SK-N-SH (cell line): ENCODE measurements around the gene JADE2. TPM values are rescaled to one million over a fixed set of nuclear protein-coding genes. Genes with fewer than 3 reads are reported as not detected.

Source experiments
- CTCF ChIA-PET: fragments of 300-600, 350-600 bp; formaldehyde crosslinking; extraction: SDS; loops from one replicate; lab custom pipeline; 2021; lab: Yijun Ruan, JAX
- POLR2A ChIA-PET: fragments of 350-600 bp; sonication (Branson Sonifier 250); formaldehyde crosslinking; extraction: SDS; loops from one replicate; lab custom pipeline; 2020; ENCODE audit warnings: antibody characterized with exemption, inconsistent platforms; lab: Yijun Ruan, JAX
- DNase-seq: peaks from one replicate; pipeline ENCODE4 v3.0.0; 2012
- H2AFZ ChIP-seq: fragments of 200-600 bp; sonication (generic); 2 replicates; pipeline ENCODE4 v1.8.1; 2016; ENCODE audit warnings: antibody characterized with exemption, mild to moderate bottlenecking, low read depth
- H3F3A ChIP-seq: fragments of 200-600 bp; sonication (generic); replicated peaks from 2 replicates; pipeline ENCODE3; 2016; ENCODE audit warnings: antibody characterized with exemption, mild to moderate bottlenecking; ENCODE audit not compliant: insufficient read depth
- H3K27ac ChIP-seq, 2 experiments: fragments of 200-500 bp in 1 of 2; fragments of 200-600 bp in 1 of 2; sonication (Bioruptor generic) in 1 of 2; sonication (generic), shearing (Covaris generic) in 1 of 2; 2 replicates each; pipeline versions ENCODE4 v1.5.1 to v1.6.1; 2014 to 2016; ENCODE audit warnings: low read depth in 2 of 2, inconsistent platforms in 1 of 2, low read length in 1 of 2, mild to moderate bottlenecking in 1 of 2, mixed read lengths in 1 of 2
- H3K27me3 ChIP-seq: fragments of 200-600 bp; sonication (generic), shearing (Covaris generic); 2 replicates; pipeline ENCODE4 v1.6.1; 2016; ENCODE audit warnings: mixed run types; ENCODE audit not compliant: insufficient read depth
- H3K36me3 ChIP-seq, 2 experiments: fragments of 200-500 bp in 1 of 2; fragments of 200-600 bp in 1 of 2; sonication (Bioruptor generic) in 1 of 2; sonication (generic) in 1 of 2; replicated peaks in 1 of 2; 2 replicates each; pipeline versions ENCODE3 to v1.5.1; 2014 to 2016; ENCODE audit warnings: low read length in 1 of 2, mild to moderate bottlenecking in 1 of 2; ENCODE audit not compliant: insufficient read depth in 2 of 2, control insufficient read depth in 1 of 2
- H3K4me1 ChIP-seq, 2 experiments: fragments of 200-500 bp in 1 of 2; fragments of 200-600 bp in 1 of 2; sonication (Bioruptor generic) in 1 of 2; sonication (generic), shearing (Covaris generic) in 1 of 2; 2 replicates each; pipeline versions ENCODE4 v1.5.1 to v1.6.1; 2014 to 2016; ENCODE audit warnings: low read depth in 1 of 2, low read length in 1 of 2, mixed run types in 1 of 2; ENCODE audit not compliant: insufficient read depth in 2 of 2, control insufficient read depth in 1 of 2
- H3K4me2 ChIP-seq: fragments of 200-600 bp; sonication (generic), shearing (Covaris generic); 2 replicates; pipeline ENCODE4 v1.6.1; 2017; ENCODE audit warnings: mixed run types
- H3K4me3 ChIP-seq, 2 experiments: fragments of 200-500 bp in 1 of 2; fragments of 200-600 bp in 1 of 2; sonication (Bioruptor generic) in 1 of 2; sonication (generic), shearing (Covaris generic) in 1 of 2; 2 replicates each; pipeline versions ENCODE4 v1.5.1 to v1.8.1; 2014 to 2016; ENCODE audit warnings: low read depth in 2 of 2, inconsistent platforms in 1 of 2, low read length in 1 of 2, mild to moderate bottlenecking in 1 of 2, mixed read lengths in 1 of 2, moderate library complexity in 1 of 2
- H3K79me2 ChIP-seq: fragments of 200-600 bp; sonication (generic); 2 replicates; pipeline ENCODE4 v1.8.1; 2017; ENCODE audit warnings: mild to moderate bottlenecking; ENCODE audit not compliant: insufficient read depth
- H3K9ac ChIP-seq: fragments of 200-600 bp; sonication (generic); 2 replicates; pipeline ENCODE4 v1.6.1; 2017; ENCODE audit warnings: mixed run types
- H3K9me2 ChIP-seq: fragments of 200-600 bp; sonication (generic); 2 replicates; pipeline ENCODE4 v1.6.1; 2017; ENCODE audit warnings: mixed run types
- H3K9me3 ChIP-seq: fragments of 200-600 bp; sonication (generic); 2 replicates; pipeline ENCODE4 v1.6.1; 2017; ENCODE audit warnings: mixed run types, mild to moderate bottlenecking, moderate library complexity
- H4K20me1 ChIP-seq: fragments of 200-600 bp; sonication (generic); 2 replicates; pipeline ENCODE4 v1.6.1; 2017; ENCODE audit warnings: mild to moderate bottlenecking, mixed run types; ENCODE audit not compliant: insufficient read depth
- CHD2 ChIP-seq: fragments of 150-350 bp; IDR thresholded peaks from 2 replicates; pipeline ENCODE4 v1.6.1; 2018; ENCODE audit warnings: low read length; ENCODE audit not compliant: partially characterized antibody
- EP300 ChIP-seq, 2 experiments: IDR thresholded peaks; 2 replicates each; pipeline versions ENCODE4 v1.4.0 to v1.6.1; 2012; ENCODE audit warnings: borderline replicate concordance in 1 of 2, low read depth in 1 of 2, low read length in 1 of 2
- EZH2phosphoT487 ChIP-seq: fragments of 200-600 bp; sonication (generic); IDR thresholded peaks from 2 replicates; pipeline ENCODE4 v1.6.1; 2017; ENCODE audit warnings: low read depth, mixed run types, mild to moderate bottlenecking, antibody characterized with exemption, moderate library complexity, borderline replicate concordance
- GATA2 ChIP-seq: sonication (generic); formaldehyde crosslinking; IDR thresholded peaks from 2 replicates; pipeline ENCODE4 v1.5.0; 2020; ENCODE audit warnings: mild to moderate bottlenecking, missing genetic modification reagents
- POLR2AphosphoS5 ChIP-seq: IDR thresholded peaks from 2 replicates; pipeline ENCODE4 v1.6.1; 2012; ENCODE audit warnings: low read depth, low read length
- RCOR1 ChIP-seq: fragments of 150-350 bp; IDR thresholded peaks from 2 replicates; pipeline ENCODE4 v1.6.1; 2017; ENCODE audit warnings: antibody characterized with exemption, low read length
- RFX5 ChIP-seq: IDR thresholded peaks from 2 replicates; pipeline ENCODE4 v1.6.1; 2012; ENCODE audit warnings: mild to moderate bottlenecking, improper control_type of control experiment, low read length
- RXRA ChIP-seq: IDR thresholded peaks from 2 replicates; pipeline ENCODE4 v1.4.0; 2012; ENCODE audit warnings: low read depth, mild to moderate bottlenecking, borderline replicate concordance
- TCF12 ChIP-seq: IDR thresholded peaks from 2 replicates; pipeline ENCODE4 v1.4.0; 2012
- TEAD4 ChIP-seq: IDR thresholded peaks from 2 replicates; pipeline ENCODE4 v1.4.0; 2012; ENCODE audit warnings: mild to moderate bottlenecking, borderline replicate concordance; ENCODE audit not compliant: insufficient read depth
- WGBS: methylation state at CpG from one replicate; pipeline ENCODE4 v1.1.6; 2017; ENCODE audit warnings: low lambda C conversion rate; 5-methylcytosine and 5-hydroxymethylcytosine counted together
- polyA plus RNA-seq, 3 experiments: library from polyadenylated mRNA; depleted of rRNA; stranded (reverse); fragments of >200 nt; gene quantifications; 2 replicates each; pipeline ENCODE4 v1.2.3, GENCODE V29; 2012
- TF ChIP-seq, protein P1 (sequence below): IDR thresholded peaks from 2 replicates; pipeline ENCODE4 v1.4.0; 2012; ENCODE audit warnings: low read depth, borderline replicate concordance
- TF ChIP-seq, protein P2 (sequence below): fragments of 150-350 bp; IDR thresholded peaks from 2 replicates; pipeline ENCODE4 v1.6.1; 2017; ENCODE audit warnings: antibody characterized with exemption, low read length, low read depth, borderline replicate concordance
- TF ChIP-seq, protein P3 (sequence below): fragments of 150-350 bp; IDR thresholded peaks from 2 replicates; pipeline ENCODE4 v1.6.1; 2016; ENCODE audit warnings: mild to moderate bottlenecking, low read depth, low read length
- TF ChIP-seq, protein P4 (sequence below): IDR thresholded peaks from 2 replicates; pipeline ENCODE4 v1.4.0; 2012; ENCODE audit warnings: low read depth, borderline replicate concordance

Gene JADE2
- polyA plus RNA-seq, 1 of the 3 experiments (the other 2 are of a cell fraction) = 25.7 TPM

DNA sequence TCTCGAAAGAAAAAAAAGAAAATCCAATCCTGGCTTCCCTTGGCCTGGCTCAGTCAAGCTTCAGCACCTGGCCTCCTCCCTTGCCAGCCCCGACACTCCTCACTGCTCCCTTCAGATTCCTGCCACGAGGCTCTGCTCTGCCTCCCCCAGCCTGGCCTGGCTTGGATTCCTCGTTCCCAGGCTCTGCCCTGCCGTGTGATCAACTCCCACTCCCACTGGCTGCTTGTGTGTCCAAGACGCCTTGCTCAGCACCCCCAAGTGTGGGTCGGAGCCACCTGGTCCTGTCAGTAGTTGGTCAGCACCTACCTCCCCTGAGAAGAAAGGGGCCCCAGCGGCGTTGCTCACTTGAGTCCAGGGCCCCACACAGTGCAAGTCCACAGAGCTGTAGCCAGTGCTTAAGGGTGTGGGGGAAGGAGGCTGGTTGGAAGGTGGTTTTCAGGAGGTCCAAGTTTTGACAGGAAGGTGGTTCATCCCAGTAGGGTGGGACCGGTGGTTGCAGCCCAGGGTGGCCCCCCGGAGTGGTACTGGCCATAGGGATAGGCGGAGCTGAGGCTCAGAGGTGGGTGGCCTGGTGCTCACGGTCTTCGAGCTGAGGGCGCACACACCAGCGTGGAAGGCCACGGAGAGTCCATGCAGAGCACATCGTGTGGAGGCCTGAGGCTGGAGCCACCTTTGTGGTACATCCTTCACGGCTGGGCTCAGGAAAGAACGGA, 46.4 kb downstream of the JADE2 start:
- H3K9me2 ChIP-seq = no peaks in the 10 kb centered on the region
- H3F3A ChIP-seq = peaks cover 13% of the 10 kb centered on the region
- 99% methylated on average over 16 of the region's 20 CpGs for WGBS
- H3K4me2 ChIP-seq = no peak overlapping the region
- H3K4me1 ChIP-seq = peaks cover 17 to 31% of the 10 kb centered on the region in 2 experiments; a peak in 3 of 4 replicates
- DNase-seq = no peak
- H3K36me3 ChIP-seq = peaks cover 13 to 42% of the 10 kb centered on the region in 2 experiments
- no peak overlapping the region for H3K27ac ChIP-seq
- no peaks in the 10 kb centered on the region; the same call in 1 of the 2 replicates for H4K20me1 ChIP-seq
- H2AFZ ChIP-seq = no peak overlapping the region
- H3K9ac ChIP-seq = no peak overlapping the region
- peaks cover 40% of the 10 kb centered on the region for H3K79me2 ChIP-seq
- ChIA-PET CTCF (interaction anchor here (0.6 to 4.8 kb wide), 4 partner anchors 10 to 346 kb away, joined by 3 to 24 read pairs (median 6); partner anchors contain the start of gene CDKN2AIPNL), POLR2A (no interaction called here)
- H3K4me3 ChIP-seq = no peak overlapping the region
- H3K9me3 ChIP-seq = no peaks in the 10 kb centered on the region
- no peak for TF ChIP-seq GATA2 (CRISPR knock-in tag)
- TF ChIP-seq, protein P1, sequence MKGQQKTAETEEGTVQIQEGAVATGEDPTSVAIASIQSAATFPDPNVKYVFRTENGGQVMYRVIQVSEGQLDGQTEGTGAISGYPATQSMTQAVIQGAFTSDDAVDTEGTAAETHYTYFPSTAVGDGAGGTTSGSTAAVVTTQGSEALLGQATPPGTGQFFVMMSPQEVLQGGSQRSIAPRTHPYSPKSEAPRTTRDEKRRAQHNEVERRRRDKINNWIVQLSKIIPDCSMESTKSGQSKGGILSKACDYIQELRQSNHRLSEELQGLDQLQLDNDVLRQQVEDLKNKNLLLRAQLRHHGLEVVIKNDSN = no peak
- TF ChIP-seq, protein P2, sequence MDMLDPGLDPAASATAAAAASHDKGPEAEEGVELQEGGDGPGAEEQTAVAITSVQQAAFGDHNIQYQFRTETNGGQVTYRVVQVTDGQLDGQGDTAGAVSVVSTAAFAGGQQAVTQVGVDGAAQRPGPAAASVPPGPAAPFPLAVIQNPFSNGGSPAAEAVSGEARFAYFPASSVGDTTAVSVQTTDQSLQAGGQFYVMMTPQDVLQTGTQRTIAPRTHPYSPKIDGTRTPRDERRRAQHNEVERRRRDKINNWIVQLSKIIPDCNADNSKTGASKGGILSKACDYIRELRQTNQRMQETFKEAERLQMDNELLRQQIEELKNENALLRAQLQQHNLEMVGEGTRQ = no peak
- no peak for TF ChIP-seq POLR2AphosphoS5
- TF ChIP-seq TEAD4 = no peak
- TF ChIP-seq RFX5 = no peak
- TF ChIP-seq, protein P3, sequence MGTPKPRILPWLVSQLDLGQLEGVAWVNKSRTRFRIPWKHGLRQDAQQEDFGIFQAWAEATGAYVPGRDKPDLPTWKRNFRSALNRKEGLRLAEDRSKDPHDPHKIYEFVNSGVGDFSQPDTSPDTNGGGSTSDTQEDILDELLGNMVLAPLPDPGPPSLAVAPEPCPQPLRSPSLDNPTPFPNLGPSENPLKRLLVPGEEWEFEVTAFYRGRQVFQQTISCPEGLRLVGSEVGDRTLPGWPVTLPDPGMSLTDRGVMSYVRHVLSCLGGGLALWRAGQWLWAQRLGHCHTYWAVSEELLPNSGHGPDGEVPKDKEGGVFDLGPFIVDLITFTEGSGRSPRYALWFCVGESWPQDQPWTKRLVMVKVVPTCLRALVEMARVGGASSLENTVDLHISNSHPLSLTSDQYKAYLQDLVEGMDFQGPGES = no peak
- TF ChIP-seq RXRA = no peak
- no peak for TF ChIP-seq TCF12
- H3K27me3 ChIP-seq = no peaks in the 10 kb centered on the region

DNA sequence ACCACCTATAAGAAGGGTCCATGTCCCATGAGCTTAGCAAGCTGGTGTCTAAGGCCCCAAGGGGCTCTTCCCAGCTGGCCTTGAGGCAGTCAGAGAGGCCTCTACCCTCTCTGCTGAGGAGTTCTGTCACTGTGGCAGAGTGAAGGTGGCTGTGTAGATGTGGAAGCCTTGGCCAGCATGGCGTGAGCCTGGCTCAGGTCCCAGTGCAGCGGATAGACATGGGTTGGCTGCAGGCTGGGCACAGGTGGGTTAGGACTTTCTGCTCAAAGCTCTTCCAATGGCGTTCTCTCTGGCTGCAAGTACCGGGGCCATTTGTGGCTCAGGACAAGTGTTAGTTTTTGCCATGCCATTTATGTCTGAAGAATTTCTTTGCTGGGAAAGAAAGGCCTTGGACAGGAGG, 47.3 kb downstream of the JADE2 start:
- 100% methylated on average over 4 of the region's 4 CpGs for WGBS
- TF ChIP-seq CHD2 = no peak
- no peak for TF ChIP-seq GATA2 (CRISPR knock-in tag)
- no peak for TF ChIP-seq EP300 (IDR thresholded peaks at IDR 0.05; ENCODE audit: borderline replicate concordance in 1 of 2, low read depth in 1 of 2, low read length in 1 of 2)
- TF ChIP-seq, protein P3 = no peak
- no peak for TF ChIP-seq RCOR1
- TF ChIP-seq, protein P4, sequence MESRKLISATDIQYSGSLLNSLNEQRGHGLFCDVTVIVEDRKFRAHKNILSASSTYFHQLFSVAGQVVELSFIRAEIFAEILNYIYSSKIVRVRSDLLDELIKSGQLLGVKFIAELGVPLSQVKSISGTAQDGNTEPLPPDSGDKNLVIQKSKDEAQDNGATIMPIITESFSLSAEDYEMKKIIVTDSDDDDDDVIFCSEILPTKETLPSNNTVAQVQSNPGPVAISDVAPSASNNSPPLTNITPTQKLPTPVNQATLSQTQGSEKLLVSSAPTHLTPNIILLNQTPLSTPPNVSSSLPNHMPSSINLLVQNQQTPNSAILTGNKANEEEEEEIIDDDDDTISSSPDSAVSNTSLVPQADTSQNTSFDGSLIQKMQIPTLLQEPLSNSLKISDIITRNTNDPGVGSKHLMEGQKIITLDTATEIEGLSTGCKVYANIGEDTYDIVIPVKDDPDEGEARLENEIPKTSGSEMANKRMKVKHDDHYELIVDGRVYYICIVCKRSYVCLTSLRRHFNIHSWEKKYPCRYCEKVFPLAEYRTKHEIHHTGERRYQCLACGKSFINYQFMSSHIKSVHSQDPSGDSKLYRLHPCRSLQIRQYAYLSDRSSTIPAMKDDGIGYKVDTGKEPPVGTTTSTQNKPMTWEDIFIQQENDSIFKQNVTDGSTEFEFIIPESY = no peak
- TF ChIP-seq RXRA = no peak
- TF ChIP-seq EZH2phosphoT487 = no peak

More for the DNA sequence above, 47.3 kb downstream of the JADE2 start:
- H3K4me2 ChIP-seq = no peak overlapping the region
- H3K9me2 ChIP-seq = no peaks in the 10 kb centered on the region
- no peak overlapping the region for H3K4me3 ChIP-seq
- no peaks in the 10 kb centered on the region for H3K9me3 ChIP-seq
- no peak overlapping the region for H3K9ac ChIP-seq
- H3K4me1 ChIP-seq = peaks cover 23 to 33% of the 10 kb centered on the region in 2 experiments; a peak in 3 of 4 replicates
- no peak overlapping the region for H3K27ac ChIP-seq
- no peaks in the 10 kb centered on the region; the same call in 1 of the 2 replicates for H4K20me1 ChIP-seq
- H2AFZ ChIP-seq = no peak overlapping the region
- H3K27me3 ChIP-seq = no peaks in the 10 kb centered on the region
- H3K36me3 ChIP-seq = peaks cover 16 to 40% of the 10 kb centered on the region in 2 experiments
- POLR2A ChIA-PET = no interaction called here
- DNase-seq = no peak
- peaks cover 19% of the 10 kb centered on the region for H3F3A ChIP-seq
- CTCF ChIA-PET = interaction anchor here (0.8 to 4.8 kb wide), 4 partner anchors 11 to 161 kb away, joined by 3 to 24 read pairs (median 6); partner anchors contain the start of gene CDKN2AIPNL
- H3K79me2 ChIP-seq = peaks cover 40% of the 10 kb centered on the region
